Activated CD4-positive, alpha-beta T cell treated with anti-CD3 and anti-CD28 coated beads for 4 hours (primary cell): Measurements from ENCODE around the gene PIGZ.
A peak's percentile ranks its signal among the peaks of the same experiment; 100 is the strongest.

Experiments used
- DNase-seq, 2 donors: peaks; one replicate each; pipeline ENCODE4 v3.0.0-alpha.2; 2020

The PIGZ gene

GRCh38 chr3:196968233-196969133, at the start of gene PIGZ:
Gene PIGZ (minus strand): TSS chr3:196968833. CDS start chr3:196952031, 16,802 bp downstream.
- DNase-seq, result peak; percentile 11 to 33

GRCh38 chr3:197017003-197017402, 48.4 kb upstream of the PIGZ start:
- no peak for DNase-seq

- DNase-seq, result no peak
These were observed 47.4 kb upstream of the PIGZ start for GRCh38 chr3:197015790-197016736.

- DNase-seq, result no peak
These were observed 46.4 kb upstream of the PIGZ start for GRCh38 chr3:197014942-197015575.

GRCh38 chr3:197014024-197014423, 45.4 kb upstream of the PIGZ start:
- DNase-seq, result no peak

GRCh38 chr3:197012540-197012883, 43.9 kb upstream of the PIGZ start:
- DNase-seq, result no peak

GRCh38 chr3:197011780-197012539, 43.3 kb upstream of the PIGZ start:
- no peak for DNase-seq

GRCh38 chr3:197010556-197011351, 42.1 kb upstream of the PIGZ start:
- DNase-seq, result no peak

- no peak for DNase-seq
These were observed 40.9 kb upstream of the PIGZ start for GRCh38 chr3:197009532-197010019.

- no peak for DNase-seq
These were observed 40.0 kb upstream of the PIGZ start for GRCh38 chr3:197008436-197009209.

GRCh38 chr3:197007953-197008352, 39.3 kb upstream of the PIGZ start:
- no peak for DNase-seq

GRCh38 chr3:197007296-197007940, 38.8 kb upstream of the PIGZ start:
- no peak for DNase-seq

GRCh38 chr3:197006860-197007259, 38.2 kb upstream of the PIGZ start:
- no peak for DNase-seq

GRCh38 chr3:197006446-197006845, 37.8 kb upstream of the PIGZ start:
- DNase-seq, result no peak

- peak in 1 of 2 donors; percentile 26 for DNase-seq
These were observed 35.1 kb upstream of the PIGZ start for GRCh38 chr3:197003461-197004385.

GRCh38 chr3:197002701-197003454, 34.2 kb upstream of the PIGZ start:
- DNase-seq, result peak; percentile 86 to 91

GRCh38 chr3:197001972-197002700, 33.5 kb upstream of the PIGZ start:
- DNase-seq, result peak in 1 of 2 donors; percentile 19
